Activated naive CD8-positive, alpha-beta T cell treated with anti-CD3 and anti-CD28 coated beads, Interleukin-2, amount 50 U/mL, for 24 hours (primary cell): ENCODE data around the gene LIF.

Experiments
- ATAC-seq: fragments of 150-1000 bp; cut with Tn5 transposase; one replicate; pipeline ENCODE4 v1.10.0; 2021
- DNase-seq: peaks from one replicate; pipeline ENCODE4 v3.0.0; 2021
- H3K27ac Mint-ChIP-seq: one replicate; pipeline ENCODE4 v1.8.0; 2021; ENCODE audit warnings: mild to moderate bottlenecking, mixed read lengths
- H3K27me3 Mint-ChIP-seq: one replicate; pipeline ENCODE4 v1.8.0; 2021; ENCODE audit warnings: mixed read lengths
- H3K36me3 Mint-ChIP-seq: one replicate; pipeline ENCODE4 v1.8.0; 2021; ENCODE audit warnings: low read depth, mixed read lengths
- H3K4me1 Mint-ChIP-seq: one replicate; pipeline ENCODE4 v1.8.0; 2021; ENCODE audit warnings: mixed read lengths
- H3K4me3 Mint-ChIP-seq: one replicate; pipeline ENCODE4 v1.8.0; 2021; ENCODE audit warnings: mild to moderate bottlenecking, moderate library complexity, mixed read lengths
- H3K9me3 Mint-ChIP-seq: one replicate; pipeline ENCODE4 v1.8.0; 2021; ENCODE audit warnings: mixed read lengths

LIF gene

GRCh38 chr22:30245985-30246813 lies at the start of gene LIF:
LIF (minus strand) TSS chr22:30246759; CDS start chr22:30246695, 64 bp downstream.
- no peaks in the 10 kb centered on the region for H3K27me3 Mint-ChIP-seq
- peak within 1 kb of the TSS; percentile 91 for H3K27ac Mint-ChIP-seq
- DNase-seq (peak; percentile 66), ATAC-seq (peak; percentile 35)
- peak within 1 kb of the TSS; percentile 91 for H3K4me3 Mint-ChIP-seq
- H3K9me3 Mint-ChIP-seq, result no peaks in the 10 kb centered on the region
- H3K4me1 Mint-ChIP-seq, result peaks cover 70% of the 10 kb centered on the region
- peaks cover 41% of the 10 kb centered on the region for H3K36me3 Mint-ChIP-seq

- Mint-ChIP-seq H3K9me3 (no peaks in the 10 kb centered on the region), H3K4me3 (no peak overlapping the region), H3K27ac (peak overlapping the region; percentile 39), H3K36me3 (peaks cover 11% of the 10 kb centered on the region), H3K4me1 (peaks cover 50% of the 10 kb centered on the region), H3K27me3 (no peaks in the 10 kb centered on the region)
- DNase-seq, result no peak
- no peak for ATAC-seq
Observed at GRCh38 chr22:30296324-30296723, 49.8 kb upstream of the LIF start.

DNA sequence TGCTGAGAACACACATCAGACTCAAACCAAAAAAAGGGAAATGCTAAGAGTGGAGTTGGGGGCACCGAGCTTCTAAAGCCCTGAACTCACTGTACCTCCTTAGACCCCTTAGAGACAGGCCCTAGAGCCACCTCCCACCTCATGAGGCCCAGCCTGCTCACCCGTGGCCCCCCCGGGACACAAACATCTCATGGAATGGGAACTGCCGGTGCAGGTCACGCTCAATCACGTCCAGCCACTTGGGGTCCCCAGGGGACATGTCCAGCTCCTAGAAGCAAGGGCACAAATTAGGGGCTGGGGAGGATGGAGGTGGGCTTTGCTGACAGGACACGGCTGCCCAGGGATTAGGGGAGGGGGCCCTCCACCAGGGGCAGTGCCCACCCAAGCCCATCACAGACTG lies 49.0 kb upstream of the LIF start:
- no peak overlapping the region for H3K4me3 Mint-ChIP-seq
- peaks cover 43% of the 10 kb centered on the region for H3K4me1 Mint-ChIP-seq
- DNase-seq, result no peak
- no peak overlapping the region for H3K27ac Mint-ChIP-seq
- H3K27me3 Mint-ChIP-seq, result no peaks in the 10 kb centered on the region
- H3K36me3 Mint-ChIP-seq, result peaks cover 7% of the 10 kb centered on the region
- H3K9me3 Mint-ChIP-seq, result no peaks in the 10 kb centered on the region
- no peak for ATAC-seq

GRCh38 chr22:30294830-30295229 lies 48.3 kb upstream of the LIF start:
- Mint-ChIP-seq H3K4me3 (no peak overlapping the region), H3K27me3 (no peaks in the 10 kb centered on the region), H3K4me1 (peaks cover 48% of the 10 kb centered on the region), H3K9me3 (no peaks in the 10 kb centered on the region), H3K27ac (no peak overlapping the region), H3K36me3 (peaks cover 6% of the 10 kb centered on the region)
- ATAC-seq, result no peak
- DNase-seq, result no peak

DNA sequence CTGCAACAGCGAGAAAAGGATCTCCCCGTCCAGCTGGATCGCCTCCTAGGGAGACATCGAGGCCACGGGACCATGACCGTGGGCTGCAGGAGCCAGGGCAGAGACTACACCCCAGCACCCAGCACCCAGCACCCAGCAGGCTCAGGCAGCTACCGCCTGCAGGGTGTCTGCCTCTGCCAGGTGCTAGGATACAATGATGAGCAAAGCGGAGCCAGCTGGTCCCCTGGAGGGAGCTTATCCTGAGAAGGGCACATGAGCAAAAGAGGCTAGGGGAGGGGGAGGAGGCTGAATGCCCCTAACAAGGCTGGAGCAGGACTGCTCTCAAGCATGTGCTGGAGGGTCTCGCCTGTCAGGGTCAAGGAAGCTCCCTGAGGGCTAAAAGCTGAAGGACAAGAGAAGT lies 47.5 kb upstream of the LIF start:
- Mint-ChIP-seq H3K4me3 (no peak overlapping the region), H3K27ac (no peak overlapping the region), H3K27me3 (no peaks in the 10 kb centered on the region), H3K36me3 (peaks cover 4% of the 10 kb centered on the region), H3K4me1 (peaks cover 47% of the 10 kb centered on the region), H3K9me3 (no peaks in the 10 kb centered on the region)
- ATAC-seq (no peak), DNase-seq (no peak)

DNA sequence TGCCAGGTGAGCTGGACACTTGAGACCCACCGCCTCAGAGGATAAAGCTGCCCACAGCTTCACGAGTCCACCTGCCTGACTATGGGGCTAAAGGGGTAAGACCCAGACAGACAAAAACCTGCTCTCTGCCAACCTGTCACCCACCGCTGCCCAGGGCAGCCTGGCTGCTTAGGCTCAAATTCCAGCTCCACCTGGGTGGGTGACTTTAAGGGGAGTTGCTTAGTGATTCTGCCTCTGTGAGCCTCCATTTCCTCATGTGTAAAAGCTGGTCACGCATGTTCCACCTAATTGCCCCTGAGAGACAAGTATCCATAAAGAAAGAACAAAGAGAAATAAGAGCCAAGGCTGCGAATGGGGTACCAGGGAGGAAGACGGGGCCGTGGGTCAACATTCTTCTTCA lies 46.5 kb upstream of the LIF start:
- peaks cover 43% of the 10 kb centered on the region for H3K4me1 Mint-ChIP-seq
- no peak overlapping the region for H3K27ac Mint-ChIP-seq
- no peaks in the 10 kb centered on the region for H3K27me3 Mint-ChIP-seq
- H3K36me3 Mint-ChIP-seq, result peaks cover 4% of the 10 kb centered on the region
- no peaks in the 10 kb centered on the region for H3K9me3 Mint-ChIP-seq
- DNase-seq (no peak), ATAC-seq (no peak)
- no peak overlapping the region for H3K4me3 Mint-ChIP-seq

DNA sequence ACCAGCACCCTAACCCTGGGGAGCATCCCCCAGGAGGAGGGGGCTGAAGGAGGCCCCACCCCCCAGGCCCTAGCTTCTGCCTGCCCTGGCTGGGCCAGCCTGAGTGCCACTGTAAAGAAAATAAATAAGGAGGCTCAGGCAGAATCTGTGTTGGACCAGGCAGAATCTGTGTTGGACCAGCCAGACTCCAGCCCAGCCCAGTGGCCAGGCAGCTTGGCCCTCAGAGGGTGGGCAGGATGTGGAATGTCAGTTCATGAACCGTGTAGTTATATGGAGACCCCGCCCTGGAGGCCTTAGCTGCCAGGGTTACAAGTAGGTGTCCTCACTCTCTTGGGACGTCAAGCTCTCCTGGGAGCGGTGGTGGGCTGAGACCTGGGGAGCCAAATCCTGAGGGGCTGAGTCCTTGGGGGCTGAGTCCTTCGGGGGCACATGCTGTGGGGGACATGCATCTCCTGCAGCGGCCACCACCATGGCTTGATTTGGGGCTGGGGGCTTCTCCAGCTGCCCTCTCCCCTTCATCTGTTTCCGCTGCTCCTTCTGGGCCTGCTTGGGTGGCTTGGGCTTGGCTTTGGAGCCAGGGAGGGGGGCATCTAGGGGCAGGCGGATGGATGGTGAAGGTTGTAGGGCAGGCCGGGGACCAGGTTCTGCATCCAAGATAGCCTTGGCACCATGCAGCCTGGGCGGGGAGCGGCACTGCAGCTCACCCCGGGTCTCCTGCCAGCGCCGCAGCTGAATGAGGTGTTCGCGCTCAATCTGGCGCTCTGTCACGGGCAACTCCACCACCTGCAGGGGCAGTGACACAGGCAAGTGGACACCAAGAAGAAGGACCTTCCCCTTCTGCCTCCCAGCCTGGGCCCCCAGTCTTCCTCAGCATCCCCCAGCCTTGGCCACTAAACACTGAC lies 45.8 kb upstream of the LIF start:
- Mint-ChIP-seq H3K4me3 (no peak overlapping the region), H3K27ac (no peak overlapping the region), H3K4me1 (peaks cover 40% of the 10 kb centered on the region), H3K27me3 (no peaks in the 10 kb centered on the region), H3K9me3 (no peaks in the 10 kb centered on the region), H3K36me3 (peaks cover 4% of the 10 kb centered on the region)
- DNase-seq, result no peak
- ATAC-seq, result no peak

DNA sequence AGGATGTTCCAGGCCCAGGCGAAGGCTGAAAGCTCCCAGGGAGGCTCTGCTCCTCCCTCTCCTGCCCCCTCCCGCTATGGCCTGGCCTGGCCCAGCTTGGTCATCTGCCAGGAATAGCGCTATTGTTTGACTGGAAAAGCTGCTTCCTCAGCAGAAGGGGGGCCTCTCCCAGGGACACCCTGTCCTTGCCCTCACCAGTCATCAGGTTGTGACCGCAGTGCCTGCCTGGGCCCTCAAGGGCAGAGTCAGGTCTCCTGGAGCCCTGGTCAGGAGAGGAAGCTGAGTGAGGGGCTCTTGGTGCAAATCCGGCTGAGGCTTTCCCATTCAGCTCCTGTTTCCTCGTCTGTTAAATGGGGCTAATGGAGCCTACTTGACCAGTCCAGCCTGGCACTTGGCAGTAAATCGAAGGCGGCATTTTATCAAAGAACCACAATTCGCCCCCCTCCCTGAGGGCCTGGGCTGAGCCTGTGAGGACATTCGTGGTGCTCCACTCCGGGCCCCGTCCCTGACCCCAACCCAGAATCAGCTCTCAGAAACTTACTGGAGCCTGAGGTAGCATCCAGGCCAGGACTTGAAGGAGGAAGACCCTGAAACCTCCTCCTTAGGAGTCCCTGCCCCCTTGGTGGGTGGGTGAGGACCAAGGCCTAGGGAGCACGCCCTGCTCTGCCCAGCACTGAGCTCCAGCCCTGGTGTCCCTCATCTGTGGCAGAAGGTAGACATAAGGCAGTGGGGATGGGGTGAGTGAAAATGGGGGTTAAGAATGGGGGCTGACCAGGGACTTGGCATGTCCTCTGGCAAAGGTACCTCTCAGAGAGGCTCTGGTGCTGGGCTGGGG lies 44.7 kb upstream of the LIF start:
- H3K4me3 Mint-ChIP-seq, result no peak overlapping the region
- DNase-seq, result no peak
- H3K9me3 Mint-ChIP-seq, result no peaks in the 10 kb centered on the region
- H3K27ac Mint-ChIP-seq, result no peak overlapping the region
- peaks cover 29% of the 10 kb centered on the region for H3K4me1 Mint-ChIP-seq
- H3K27me3 Mint-ChIP-seq, result no peaks in the 10 kb centered on the region
- H3K36me3 Mint-ChIP-seq, result peaks cover 4% of the 10 kb centered on the region
- no peak for ATAC-seq

GRCh38 chr22:30290342-30291057 lies 43.9 kb upstream of the LIF start:
- Mint-ChIP-seq H3K36me3 (peaks cover 4% of the 10 kb centered on the region), H3K27ac (peak overlapping the region; percentile 73), H3K4me3 (peak overlapping the region; percentile 74), H3K27me3 (no peaks in the 10 kb centered on the region), H3K4me1 (peaks cover 21% of the 10 kb centered on the region), H3K9me3 (no peaks in the 10 kb centered on the region)
- ATAC-seq (no peak), DNase-seq (no peak)

DNA sequence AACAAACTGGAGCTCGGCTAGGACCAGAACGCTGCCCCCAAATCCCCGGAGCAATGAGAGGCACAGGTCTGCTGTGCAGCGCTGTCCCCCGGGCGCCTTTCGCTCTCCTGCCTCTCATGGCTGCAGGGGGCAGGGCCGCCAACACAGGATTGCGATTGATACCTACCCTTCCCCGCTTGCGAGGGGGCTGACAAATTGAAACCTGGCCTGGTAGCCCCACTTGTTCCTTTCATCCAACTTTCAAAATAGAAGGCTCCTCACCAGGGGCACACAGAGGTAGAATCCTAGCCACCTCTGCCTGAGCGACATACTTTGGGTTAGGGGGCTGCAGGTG lies 43.4 kb upstream of the LIF start:
- H3K9me3 Mint-ChIP-seq, result no peaks in the 10 kb centered on the region
- ATAC-seq, result peak; percentile 20
- H3K36me3 Mint-ChIP-seq, result peaks cover 4% of the 10 kb centered on the region
- H3K4me1 Mint-ChIP-seq, result peaks cover 19% of the 10 kb centered on the region
- DNase-seq, result no peak
- no peaks in the 10 kb centered on the region for H3K27me3 Mint-ChIP-seq
- peak overlapping the region; percentile 74 for H3K4me3 Mint-ChIP-seq
- peak overlapping the region; percentile 73 for H3K27ac Mint-ChIP-seq

- Mint-ChIP-seq H3K36me3 (peaks cover 3% of the 10 kb centered on the region), H3K27ac (peak within 1 kb of the TSS; percentile 73), H3K4me1 (peaks cover 19% of the 10 kb centered on the region), H3K27me3 (no peaks in the 10 kb centered on the region), H3K9me3 (no peaks in the 10 kb centered on the region), H3K4me3 (peak within 1 kb of the TSS; percentile 74)
- peak; percentile 94 for DNase-seq
- ATAC-seq, result peak; percentile 86
Observed at GRCh38 chr22:30289141-30289979, 42.8 kb upstream of the LIF start, which contains the start of gene CASTOR1. CASTOR1 (minus strand) TSS chr22:30289505; CDS start chr22:30289497, 8 bp downstream.

DNA sequence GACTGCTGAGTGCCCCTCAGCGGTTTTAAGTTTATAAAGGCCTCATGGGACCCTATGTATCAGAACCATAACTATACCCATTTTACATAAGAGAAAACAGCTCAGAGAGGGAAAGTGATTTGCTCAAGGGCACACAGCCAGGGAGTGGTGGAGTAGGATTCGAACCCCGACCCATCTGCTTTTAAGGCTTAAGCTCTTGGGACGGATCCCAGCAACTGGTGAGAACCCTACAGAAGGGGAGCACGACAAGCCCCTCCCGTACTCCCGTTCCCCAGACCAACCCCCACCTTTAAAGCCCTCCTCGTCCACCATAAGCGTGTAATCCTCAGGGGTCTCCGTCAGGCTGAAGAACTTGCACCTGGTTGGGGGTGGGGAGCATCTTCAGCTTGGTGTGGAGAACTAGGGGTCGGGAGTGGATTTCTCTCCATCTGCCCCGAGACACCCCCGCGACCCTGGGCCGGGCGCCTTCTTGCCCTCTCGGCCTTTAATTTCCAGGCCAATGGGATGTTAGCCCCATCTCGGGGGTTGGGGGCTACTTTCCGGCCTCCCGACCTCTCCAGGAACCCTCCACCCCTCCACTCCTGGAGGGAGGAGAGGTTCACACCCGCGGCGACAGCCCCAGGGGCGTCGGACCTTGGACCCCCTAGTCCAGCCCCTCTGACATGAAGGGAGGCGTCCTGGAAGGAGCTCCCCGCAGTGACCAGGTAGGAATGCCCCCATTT lies 42.0 kb upstream of the LIF start:
- ATAC-seq, result no peak
- Mint-ChIP-seq H3K36me3 (peaks cover 3% of the 10 kb centered on the region), H3K9me3 (no peaks in the 10 kb centered on the region), H3K27me3 (no peaks in the 10 kb centered on the region), H3K4me1 (peaks cover 19% of the 10 kb centered on the region), H3K27ac (no peak overlapping the region), H3K4me3 (peak overlapping the region; percentile 74)
- no peak for DNase-seq
